Measurements from ENCODE around the gene TCEAL6. TPM values are rescaled to one million over a fixed set of nuclear protein-coding genes. Genes with fewer than 3 reads are reported as not detected.

The TCEAL6 gene
- polyA plus RNA-seq, 1 of the 3 experiments (the other 2 are of a cell fraction), result not detected

- peaks cover 13% of the 10 kb centered on the region; the same call in 1 of the 2 replicates for H3K27me3 ChIP-seq (ENCODE audit: insufficient read depth)
- no peaks in the 10 kb centered on the region for H3K4me1 ChIP-seq (ENCODE audit: control insufficient read depth in 1 of 2, insufficient read depth in 2 of 2, low read depth in 1 of 2, low read length in 1 of 2)
- no peaks in the 10 kb centered on the region for H3F3A ChIP-seq (replicated peaks; ENCODE audit: insufficient read depth)
- no peak overlapping the region for H2AFZ ChIP-seq (ENCODE audit: low read depth)
- no peaks in the 10 kb centered on the region for H3K9me2 ChIP-seq
- peak overlapping the region; percentile 32 to 39; a peak in 3 of 4 replicates for H3K4me3 ChIP-seq (ENCODE audit: low read depth in 2 of 2, low read length in 1 of 2)
- DNase-seq, result peak; percentile 9
- no peaks in the 10 kb centered on the region for H3K79me2 ChIP-seq (ENCODE audit: insufficient read depth)
- ChIA-PET CTCF (interaction anchor here (2.0 kb wide), 1 partner anchor 10 kb away, joined by 7 read pairs; no protein-coding TSS in a partner anchor), POLR2A (no interaction called here)
- no peak overlapping the region for H3K27ac ChIP-seq (ENCODE audit: low read depth in 2 of 2, low read length in 1 of 2)
- TF ChIP-seq JUND (IDR thresholded peaks at IDR 0.05), result no peak
- TF ChIP-seq FOSL2 (IDR thresholded peaks at IDR 0.05; ENCODE audit: borderline replicate concordance, low read depth), result no peak
- no peak for TF ChIP-seq MXI1 (IDR thresholded peaks at IDR 0.05; ENCODE audit: low read depth, low read length)
- TF ChIP-seq CHD2 (IDR thresholded peaks at IDR 0.05; ENCODE audit: low read length, partially characterized antibody), result no peak
- no peak for TF ChIP-seq NRF1 (IDR thresholded peaks at IDR 0.05; ENCODE audit: low read depth, low read length)
- TF ChIP-seq USF1 (IDR thresholded peaks at IDR 0.05; ENCODE audit: borderline replicate concordance, low read depth), result no peak
- no peak for TF ChIP-seq POLR2AphosphoS5 (IDR thresholded peaks at IDR 0.05; ENCODE audit: low read depth, low read length)
- TF ChIP-seq RFX5 (IDR thresholded peaks at IDR 0.05; ENCODE audit: low read length), result no peak
- no peak for TF ChIP-seq EZH2phosphoT487 (IDR thresholded peaks at IDR 0.05; ENCODE audit: borderline replicate concordance, low read depth)
- TF ChIP-seq REST (IDR thresholded peaks at IDR 0.05; ENCODE audit: low read depth, low read length), result no peak
- no peak for TF ChIP-seq RAD21 (IDR thresholded peaks at IDR 0.05; ENCODE audit: low read length)
- TF ChIP-seq MEF2A (IDR thresholded peaks at IDR 0.05; ENCODE audit: borderline replicate concordance, low read depth), result no peak
- TF ChIP-seq TAF1 (IDR thresholded peaks at IDR 0.05; ENCODE audit: borderline replicate concordance, low read depth, low read length), result no peak
- TF ChIP-seq IRF3 (IDR thresholded peaks at IDR 0.05; ENCODE audit: low read depth, low read length), result no peak
- no peak for TF ChIP-seq RCOR1 (IDR thresholded peaks at IDR 0.05; ENCODE audit: low read length)
- no peak for TF ChIP-seq TCF12 (IDR thresholded peaks at IDR 0.05)
- 29% methylated on average over 32 of the region's 32 CpGs for WGBS (ENCODE audit: low lambda C conversion rate)
- no peaks in the 10 kb centered on the region for H3K36me3 ChIP-seq (replicated peaks in 1 of 2; ENCODE audit: control insufficient read depth in 1 of 2, insufficient read depth in 2 of 2, low read length in 1 of 2)
- H3K9ac ChIP-seq, result no peak overlapping the region
- no peak overlapping the region for H3K4me2 ChIP-seq
- no peaks in the 10 kb centered on the region for H3K9me3 ChIP-seq
- no peaks in the 10 kb centered on the region for H4K20me1 ChIP-seq (ENCODE audit: insufficient read depth)
These were observed 12.9 kb upstream of the TCEAL6 start for GRCh38 chrX:102154900-102155805.

Data from SK-N-SH (cell line).